Suprapubic skin (tissue), 4 donors: Measurements from ENCODE around the gene GPX5. TPM values are rescaled to one million over a fixed set of nuclear protein-coding genes. Genes with fewer than 3 reads are reported as not detected.

ENCODE experiments used
- DNase-seq, 2 donors: peaks; one replicate each; pipeline ENCODE4 v3.0.0-alpha.2; 2019; ENCODE audit warnings: low spot score in 2 of 2
- H3K27ac ChIP-seq: fragments of 200-600 bp; sonication (generic); one replicate; pipeline ENCODE4 v1.5.1; 2019
- H3K27me3 ChIP-seq: fragments of 200-600 bp; sonication (generic); one replicate; pipeline ENCODE4 v1.5.1; 2019
- H3K36me3 ChIP-seq: fragments of 200-600 bp; sonication (generic); one replicate; pipeline ENCODE4 v1.5.1; 2019
- H3K4me1 ChIP-seq: fragments of 200-600 bp; sonication (generic); one replicate; pipeline ENCODE4 v1.5.1; 2019
- H3K4me3 ChIP-seq: fragments of 200-600 bp; sonication (generic); one replicate; pipeline ENCODE4 v1.5.1; 2019; ENCODE audit warnings: mild to moderate bottlenecking
- H3K9me3 ChIP-seq: fragments of 200-600 bp; sonication (generic); one replicate; pipeline ENCODE4 v1.5.1; 2019
- EP300 ChIP-seq: sonication (generic); formaldehyde crosslinking; IDR thresholded peaks from one replicate; pipeline ENCODE4 v1.6.1; 2017; ENCODE audit warnings: antibody characterized with exemption
- POLR2A ChIP-seq, 2 donors: fragments of 450-650 bp; IDR thresholded peaks; one replicate each; pipeline ENCODE4 v1.6.1; 2017; ENCODE audit warnings: antibody characterized with exemption in 2 of 2, mild to moderate bottlenecking in 2 of 2, moderate library complexity in 2 of 2
- POLR2AphosphoS5 ChIP-seq, 3 donors: sonication (generic); formaldehyde crosslinking; IDR thresholded peaks; one replicate each; pipeline ENCODE4 v1.6.1; 2017; ENCODE audit warnings: antibody characterized with exemption in 3 of 3
- WGBS: methylation state at CpG from one replicate; pipeline ENCODE4 v1.1.5; 2018; 5-methylcytosine and 5-hydroxymethylcytosine counted together
- total RNA-seq, 4 donors: library from RNA; depleted of rRNA; stranded (reverse); fragments of >200 nt; gene quantifications; one replicate each; pipeline ENCODE4 v1.1.0, GENCODE V29; 2016
- TF ChIP-seq, protein P1 (sequence below), 2 donors: fragments of 200-600 bp in 1 of 2; fragments of 450-650 bp in 1 of 2; sonication (generic) in 1 of 2; IDR thresholded peaks; one replicate each; pipeline ENCODE4 v1.5.1; 2016 to 2019; ENCODE audit warnings: antibody characterized with exemption in 2 of 2, mild to moderate bottlenecking in 1 of 2, moderate library complexity in 1 of 2

The GPX5 gene
- total RNA-seq, 4 donors from 2014 or later, result not detected

DNA sequence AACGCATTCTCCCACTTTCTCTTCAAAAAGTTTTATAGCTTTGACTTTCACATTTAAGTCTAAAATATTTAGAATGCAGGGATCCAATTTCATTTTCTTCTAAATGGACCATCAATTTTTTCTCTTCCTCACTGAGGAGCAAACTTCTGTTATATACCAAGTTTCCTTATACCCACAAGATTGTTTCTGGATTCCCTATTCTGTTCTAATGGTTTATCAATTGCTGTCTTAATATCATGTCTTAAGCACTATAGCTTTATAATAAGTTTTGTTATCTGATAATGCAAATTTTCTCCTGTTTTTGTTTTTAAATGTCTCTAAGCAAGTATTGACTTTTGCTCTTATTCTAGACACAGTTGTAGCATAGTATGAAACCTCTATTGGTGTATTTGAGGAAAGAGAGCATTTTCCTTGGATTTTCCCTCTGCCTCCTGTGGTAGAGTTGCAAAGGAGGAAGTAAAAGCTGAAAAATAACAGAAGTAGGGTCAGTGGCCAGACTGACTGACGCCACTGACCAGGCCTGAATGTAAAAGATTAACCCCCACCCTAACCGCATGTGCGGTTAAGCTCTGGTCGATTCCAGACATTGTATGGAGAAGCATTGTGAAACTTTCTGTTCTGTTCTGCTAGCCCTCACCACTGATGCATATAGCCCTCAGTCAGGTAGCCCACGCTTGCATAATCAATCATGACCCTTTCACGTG lies 40.3 kb downstream of the GPX5 start:
- Histone ChIP-seq H3K27ac (no peak overlapping the region), H3K36me3 (no peaks in the 10 kb centered on the region), H3K4me3 (no peak overlapping the region), H3K9me3 (no peaks in the 10 kb centered on the region), H3K27me3 (peaks cover 17% of the 10 kb centered on the region), H3K4me1 (no peaks in the 10 kb centered on the region)
- no peak for DNase-seq
- 56% methylated on average over 7 of the region's 7 CpGs for WGBS
- TF ChIP-seq POLR2AphosphoS5 (IDR thresholded peaks at IDR 0.05) (no peak), EP300 (no peak), POLR2A (IDR thresholded peaks at IDR 0.05) (no peak)
- TF ChIP-seq, protein P1, sequence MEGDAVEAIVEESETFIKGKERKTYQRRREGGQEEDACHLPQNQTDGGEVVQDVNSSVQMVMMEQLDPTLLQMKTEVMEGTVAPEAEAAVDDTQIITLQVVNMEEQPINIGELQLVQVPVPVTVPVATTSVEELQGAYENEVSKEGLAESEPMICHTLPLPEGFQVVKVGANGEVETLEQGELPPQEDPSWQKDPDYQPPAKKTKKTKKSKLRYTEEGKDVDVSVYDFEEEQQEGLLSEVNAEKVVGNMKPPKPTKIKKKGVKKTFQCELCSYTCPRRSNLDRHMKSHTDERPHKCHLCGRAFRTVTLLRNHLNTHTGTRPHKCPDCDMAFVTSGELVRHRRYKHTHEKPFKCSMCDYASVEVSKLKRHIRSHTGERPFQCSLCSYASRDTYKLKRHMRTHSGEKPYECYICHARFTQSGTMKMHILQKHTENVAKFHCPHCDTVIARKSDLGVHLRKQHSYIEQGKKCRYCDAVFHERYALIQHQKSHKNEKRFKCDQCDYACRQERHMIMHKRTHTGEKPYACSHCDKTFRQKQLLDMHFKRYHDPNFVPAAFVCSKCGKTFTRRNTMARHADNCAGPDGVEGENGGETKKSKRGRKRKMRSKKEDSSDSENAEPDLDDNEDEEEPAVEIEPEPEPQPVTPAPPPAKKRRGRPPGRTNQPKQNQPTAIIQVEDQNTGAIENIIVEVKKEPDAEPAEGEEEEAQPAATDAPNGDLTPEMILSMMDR (IDR thresholded peaks at IDR 0.05), result no peak

DNA sequence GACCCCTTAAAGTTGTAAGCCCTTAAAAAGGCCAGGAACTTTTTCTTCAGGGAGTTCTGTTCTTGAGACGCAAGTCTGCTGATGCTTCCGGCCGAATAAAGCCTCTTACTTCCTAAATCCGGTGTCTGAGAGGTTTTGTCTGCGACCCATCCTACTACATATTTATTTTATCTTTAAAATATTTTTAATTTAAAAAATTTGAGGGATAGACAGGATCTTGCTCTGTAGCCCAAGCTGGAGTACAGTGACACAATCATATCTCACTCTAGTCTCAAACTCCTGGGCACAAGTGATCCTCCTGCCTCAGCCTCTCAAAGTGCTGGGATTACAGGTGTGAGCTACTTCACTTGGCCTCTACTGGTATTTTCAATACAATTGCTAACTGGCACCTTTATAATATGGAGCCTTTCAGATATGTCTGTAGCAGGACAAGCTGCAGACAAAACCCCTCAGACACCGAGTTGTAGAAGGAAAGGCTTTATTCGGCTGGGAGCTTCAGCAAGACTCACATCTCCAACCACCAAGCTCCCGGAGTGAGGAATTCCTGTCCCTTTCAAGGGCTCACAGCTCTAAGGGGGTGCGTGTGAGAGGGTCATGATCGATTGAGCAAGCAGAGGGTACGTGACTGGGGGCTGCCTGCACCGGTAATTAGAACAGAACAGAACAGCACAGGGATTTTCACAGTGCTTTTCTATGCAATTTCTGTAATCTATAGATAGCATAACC lies 41.0 kb downstream of the GPX5 start:
- no peak overlapping the region for H3K4me3 ChIP-seq
- no peak for DNase-seq
- WGBS, result 92% methylated on average over 12 of the region's 12 CpGs
- H3K36me3 ChIP-seq, result no peaks in the 10 kb centered on the region
- peaks cover 17% of the 10 kb centered on the region for H3K27me3 ChIP-seq
- TF ChIP-seq POLR2A (IDR thresholded peaks at IDR 0.05) (no peak), POLR2AphosphoS5 (IDR thresholded peaks at IDR 0.05) (no peak), EP300 (no peak)
- TF ChIP-seq, protein P1 (IDR thresholded peaks at IDR 0.05), result no peak
- H3K4me1 ChIP-seq, result no peaks in the 10 kb centered on the region
- no peaks in the 10 kb centered on the region for H3K9me3 ChIP-seq
- H3K27ac ChIP-seq, result no peak overlapping the region

DNA sequence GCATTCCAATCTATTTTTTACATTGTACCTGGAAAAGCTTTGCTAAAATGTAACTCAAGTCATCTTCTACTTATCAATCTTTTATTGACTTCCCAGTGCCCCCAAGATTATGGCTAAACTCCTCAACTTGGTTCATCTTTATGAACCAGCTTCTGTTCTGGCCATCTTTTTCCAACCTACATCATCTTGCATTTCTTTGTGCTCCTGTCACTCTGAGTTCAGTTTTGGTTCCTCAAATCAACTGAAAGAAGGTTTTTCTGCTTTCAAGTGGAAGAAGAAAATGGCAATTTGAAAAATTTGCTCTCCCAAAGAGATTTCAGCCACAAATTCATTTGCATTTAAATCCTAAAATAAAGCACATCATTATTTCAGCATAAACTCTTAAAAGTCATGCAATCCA lies 41.8 kb downstream of the GPX5 start:
- H3K27ac ChIP-seq, result no peak overlapping the region
- no peaks in the 10 kb centered on the region for H3K36me3 ChIP-seq
- DNase-seq, result no peak
- H3K4me3 ChIP-seq, result no peak overlapping the region
- H3K4me1 ChIP-seq, result no peaks in the 10 kb centered on the region
- peaks cover 17% of the 10 kb centered on the region for H3K27me3 ChIP-seq
- H3K9me3 ChIP-seq, result no peaks in the 10 kb centered on the region
- TF ChIP-seq EP300 (no peak), POLR2A (IDR thresholded peaks at IDR 0.05) (no peak)
- TF ChIP-seq, protein P1 (IDR thresholded peaks at IDR 0.05), result no peak

DNA sequence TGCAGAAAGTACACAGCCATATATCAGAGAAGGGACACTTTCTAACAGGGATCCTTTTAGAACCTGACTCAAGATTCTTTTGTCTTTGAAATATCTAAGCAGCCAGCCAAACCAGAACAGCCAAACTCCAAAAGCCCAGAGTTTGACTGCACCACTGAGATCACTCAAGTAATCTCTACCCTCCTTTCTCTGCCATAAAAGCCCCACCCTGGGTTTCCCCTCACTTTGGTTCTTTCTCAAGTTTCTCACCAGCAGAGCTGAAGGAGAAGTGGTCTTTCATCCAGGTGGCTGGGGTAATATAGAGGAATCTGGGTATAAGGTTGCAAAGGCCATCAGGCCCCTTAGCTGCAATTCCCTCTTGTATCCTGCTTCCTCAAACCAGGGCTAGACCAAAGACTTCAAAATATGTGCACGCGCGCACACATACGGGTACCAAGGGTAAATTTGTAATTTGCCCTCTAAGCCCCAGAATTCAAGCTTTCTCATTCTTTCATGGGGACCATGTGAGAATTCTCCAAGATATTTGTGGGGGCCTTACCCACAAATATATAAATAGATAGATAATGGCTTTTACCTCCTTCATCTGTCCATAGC lies 42.9 kb downstream of the GPX5 start:
- 92% methylated on average over 4 of the region's 4 CpGs for WGBS
- peaks cover 17% of the 10 kb centered on the region for H3K27me3 ChIP-seq

More for the DNA sequence above, 42.9 kb downstream of the GPX5 start:
- H3K36me3 ChIP-seq, result no peaks in the 10 kb centered on the region
- no peaks in the 10 kb centered on the region for H3K9me3 ChIP-seq
- H3K27ac ChIP-seq, result no peak overlapping the region
- TF ChIP-seq, protein P1 (IDR thresholded peaks at IDR 0.05), result no peak
- TF ChIP-seq EP300 (no peak), POLR2AphosphoS5 (IDR thresholded peaks at IDR 0.05) (no peak), POLR2A (IDR thresholded peaks at IDR 0.05) (no peak)
- DNase-seq, result no peak
- H3K4me1 ChIP-seq, result no peaks in the 10 kb centered on the region
- no peak overlapping the region for H3K4me3 ChIP-seq
